Measurements from ENCODE around the gene TSPAN2.

The TSPAN2 gene

DNA sequence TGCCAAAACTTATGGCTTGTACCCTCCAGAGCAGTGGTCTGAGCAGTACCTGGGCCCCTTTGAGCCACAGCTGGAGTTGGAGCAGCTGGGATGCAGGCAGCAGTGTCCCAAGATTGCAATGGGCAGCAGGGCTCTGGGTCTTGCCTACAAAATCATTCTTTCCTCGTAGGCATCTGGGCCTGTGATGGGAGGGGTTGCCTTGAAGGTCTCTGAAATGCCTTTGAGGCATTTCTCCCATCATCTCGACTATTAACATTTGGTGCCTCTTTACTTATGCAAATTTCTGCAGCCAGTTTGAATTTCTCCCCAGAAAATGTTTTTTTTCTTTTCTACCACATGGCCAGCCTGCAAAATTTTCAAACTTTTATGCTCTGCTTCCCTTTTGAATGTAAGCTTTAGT lies 31.0 kb upstream of the TSPAN2 start:
- no peak for ATAC-seq
- H3K4me3 Mint-ChIP-seq: no peak overlapping the region
- peaks cover 23% of the 10 kb centered on the region for H3K9me3 Mint-ChIP-seq
- no peaks in the 10 kb centered on the region for H3K4me1 Mint-ChIP-seq
- no peak overlapping the region for H3K27ac Mint-ChIP-seq
- peaks cover 67% of the 10 kb centered on the region for H3K27me3 Mint-ChIP-seq
- peaks cover 7% of the 10 kb centered on the region for H3K36me3 Mint-ChIP-seq

DNA sequence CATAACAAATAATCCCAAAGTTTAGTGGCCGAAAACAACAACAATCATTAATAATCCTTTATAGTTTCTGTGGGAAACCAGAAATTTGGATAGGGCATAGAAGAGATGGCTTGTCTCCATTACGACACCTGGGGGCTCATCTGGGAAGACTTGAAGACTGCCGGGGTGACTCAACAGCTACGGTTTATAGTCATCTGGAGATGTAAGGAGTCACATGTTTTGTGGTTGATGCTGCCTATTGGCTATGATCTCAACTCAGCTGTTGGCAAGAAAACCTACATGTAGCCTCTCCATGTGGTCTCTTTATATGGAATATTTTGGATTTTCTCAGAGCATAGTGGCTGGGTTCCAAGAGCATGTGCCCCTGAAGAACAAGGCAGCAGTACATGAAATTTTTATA lies 29.3 kb upstream of the TSPAN2 start:
- H3K27me3 Mint-ChIP-seq: peaks cover 50% of the 10 kb centered on the region
- H3K27ac Mint-ChIP-seq: no peak overlapping the region
- ATAC-seq: no peak
- no peaks in the 10 kb centered on the region for H3K4me1 Mint-ChIP-seq
- H3K36me3 Mint-ChIP-seq: peaks cover 7% of the 10 kb centered on the region
- H3K4me3 Mint-ChIP-seq: no peak overlapping the region
- H3K9me3 Mint-ChIP-seq: peaks cover 15% of the 10 kb centered on the region

DNA sequence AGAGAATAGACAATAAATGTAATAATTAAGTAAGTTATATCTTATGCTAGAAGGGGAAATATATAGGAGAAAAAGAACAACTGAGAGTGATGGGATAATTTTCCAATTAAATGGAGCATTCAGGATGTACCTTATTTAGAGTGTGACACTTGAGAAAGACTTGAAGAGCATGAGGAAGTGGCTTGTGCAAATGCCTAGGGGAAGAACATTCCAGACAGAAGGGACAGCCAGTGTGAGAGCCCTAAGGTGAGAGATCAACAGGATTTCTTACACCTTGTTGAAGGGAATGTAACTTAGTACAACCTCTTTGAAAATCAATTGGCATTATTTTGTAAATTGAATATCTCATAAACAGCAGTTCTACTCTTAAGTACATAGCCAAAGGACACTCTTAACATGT lies 28.8 kb upstream of the TSPAN2 start:
- Mint-ChIP-seq H3K4me1 (no peaks in the 10 kb centered on the region), H3K27ac (no peak overlapping the region), H3K9me3 (peaks cover 15% of the 10 kb centered on the region), H3K27me3 (peaks cover 46% of the 10 kb centered on the region), H3K4me3 (no peak overlapping the region), H3K36me3 (peaks cover 7% of the 10 kb centered on the region)
- no peak for ATAC-seq

DNA sequence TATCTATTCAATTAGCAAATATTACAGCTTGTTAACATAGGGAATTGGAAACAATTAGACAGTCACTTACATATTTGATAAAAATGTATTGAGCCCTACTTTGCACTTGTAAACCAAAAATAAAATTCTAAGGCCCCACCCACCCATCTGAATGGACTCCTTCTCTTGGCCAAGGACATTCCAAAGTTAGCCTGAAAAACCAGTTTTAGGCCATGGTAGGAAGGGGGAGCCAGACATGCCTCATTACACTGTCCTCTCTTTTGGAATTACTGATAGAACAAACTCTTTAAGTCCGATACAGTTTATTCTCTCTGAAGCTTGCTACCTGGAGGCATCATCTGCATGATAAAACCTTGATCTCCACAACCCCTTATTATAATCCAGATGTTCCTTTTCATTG lies 28.0 kb upstream of the TSPAN2 start:
- H3K9me3 Mint-ChIP-seq: peaks cover 12% of the 10 kb centered on the region
- H3K27me3 Mint-ChIP-seq: peaks cover 41% of the 10 kb centered on the region

DNA sequence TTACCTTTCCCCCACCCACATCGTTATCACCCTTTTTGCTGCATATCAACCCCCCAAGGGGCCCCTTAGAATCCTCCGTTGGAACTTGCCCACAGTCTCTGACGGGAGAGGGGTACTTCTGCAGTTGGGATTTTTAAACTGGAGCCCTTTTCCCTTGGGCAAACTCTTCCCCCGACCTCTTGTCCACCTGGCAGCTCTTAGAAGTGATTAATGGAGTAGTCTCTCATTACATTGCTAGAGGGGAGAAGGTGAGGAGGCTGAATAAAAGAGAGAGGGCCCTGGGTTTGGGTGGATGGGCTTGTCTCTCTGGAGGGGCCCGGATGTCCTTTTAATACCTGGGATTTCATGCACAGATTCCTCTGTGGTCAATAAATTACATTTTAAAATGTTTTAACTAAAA lies 27.2 kb upstream of the TSPAN2 start:
- no peak for ATAC-seq
- Mint-ChIP-seq H3K4me3 (no peak overlapping the region), H3K27ac (no peak overlapping the region), H3K27me3 (peaks cover 33% of the 10 kb centered on the region), H3K4me1 (no peaks in the 10 kb centered on the region), H3K36me3 (no peaks in the 10 kb centered on the region), H3K9me3 (peaks cover 6% of the 10 kb centered on the region)

More for the DNA sequence above, 28.0 kb upstream of the TSPAN2 start:
- Mint-ChIP-seq H3K36me3 (peaks cover 7% of the 10 kb centered on the region), H3K4me1 (no peaks in the 10 kb centered on the region), H3K4me3 (no peak overlapping the region), H3K27ac (no peak overlapping the region)
- ATAC-seq: no peak

DNA sequence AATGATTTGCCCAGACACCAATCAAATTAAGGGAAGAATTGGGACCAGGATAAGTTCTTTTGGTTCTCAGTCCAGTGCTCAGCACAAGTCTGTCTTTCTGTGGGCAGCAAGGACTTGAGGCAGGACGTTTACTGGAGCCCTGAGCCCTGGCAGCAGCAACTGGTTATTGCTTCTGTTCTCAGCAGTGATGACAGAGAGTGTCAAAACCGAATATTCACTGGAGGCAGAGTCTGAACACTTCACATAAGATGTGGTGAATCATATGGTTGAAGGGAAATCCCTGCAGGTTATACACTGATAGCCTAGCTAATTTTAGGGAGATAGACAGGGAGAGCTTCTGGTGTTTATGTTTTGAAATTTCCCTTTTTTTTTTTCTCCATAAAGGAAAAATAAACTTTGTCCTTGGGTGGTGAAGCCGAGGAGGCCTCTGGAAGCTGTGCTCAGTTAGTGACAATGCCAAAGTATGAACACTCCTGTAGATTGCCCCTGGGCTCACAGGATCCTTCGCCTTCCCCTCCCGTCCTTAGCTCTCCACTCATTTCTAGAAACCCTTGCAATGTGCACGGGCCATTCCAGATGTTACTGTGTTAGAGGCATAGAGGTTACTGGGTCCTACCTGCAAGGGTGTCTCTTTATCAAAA lies 26.3 kb upstream of the TSPAN2 start:
- no peak overlapping the region for H3K27ac Mint-ChIP-seq
- peaks cover 28% of the 10 kb centered on the region for H3K27me3 Mint-ChIP-seq
- ATAC-seq: no peak
- no peaks in the 10 kb centered on the region for H3K36me3 Mint-ChIP-seq
- peaks cover 3% of the 10 kb centered on the region for H3K9me3 Mint-ChIP-seq
- H3K4me1 Mint-ChIP-seq: no peaks in the 10 kb centered on the region
- no peak overlapping the region for H3K4me3 Mint-ChIP-seq

DNA sequence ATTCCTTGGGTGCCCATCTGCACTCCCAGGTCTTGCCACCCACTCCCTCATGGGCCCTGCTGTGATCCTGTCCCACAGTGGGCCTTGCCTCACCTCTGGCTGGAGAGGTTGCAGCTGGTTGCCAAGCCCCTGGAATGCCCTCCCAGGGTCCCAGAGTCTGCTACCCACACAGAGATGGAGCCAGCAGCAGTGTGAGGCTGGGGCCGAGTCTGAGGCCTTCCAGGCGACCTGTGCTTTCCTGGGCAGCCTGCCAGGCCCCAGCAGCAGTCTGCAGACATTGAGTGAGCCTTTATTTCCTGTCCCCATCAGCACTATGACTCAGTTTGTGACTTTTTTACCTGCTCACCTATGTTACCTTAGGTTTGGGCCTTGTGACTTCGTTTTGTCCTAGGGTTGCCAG lies 25.0 kb upstream of the TSPAN2 start:
- Mint-ChIP-seq H3K4me3 (no peak overlapping the region), H3K36me3 (peaks cover 5% of the 10 kb centered on the region), H3K27me3 (peaks cover 22% of the 10 kb centered on the region), H3K4me1 (no peaks in the 10 kb centered on the region), H3K9me3 (peaks cover 4% of the 10 kb centered on the region), H3K27ac (no peak overlapping the region)
- no peak for ATAC-seq

DNA sequence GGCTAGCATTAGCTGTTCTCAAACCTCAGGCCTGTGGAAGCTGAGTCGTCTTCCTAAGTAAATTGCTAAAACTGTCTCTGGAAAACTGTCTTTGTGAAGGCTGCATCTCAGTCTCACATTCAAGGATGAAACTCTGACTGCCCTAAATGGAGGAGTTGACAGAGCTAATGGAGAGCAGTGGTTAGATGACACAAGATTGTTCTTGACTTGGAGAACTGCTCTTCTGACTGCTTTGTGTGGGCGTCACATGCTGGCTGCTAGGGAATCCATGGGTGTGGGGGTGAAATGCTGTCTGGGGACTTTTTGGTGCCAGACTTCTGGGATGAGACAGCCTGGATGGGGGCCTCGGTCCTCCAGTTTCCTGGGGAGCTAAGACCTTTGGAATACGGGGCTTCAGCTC lies 24.5 kb upstream of the TSPAN2 start:
- H3K36me3 Mint-ChIP-seq: peaks cover 5% of the 10 kb centered on the region
- H3K4me3 Mint-ChIP-seq: no peak overlapping the region
- H3K27ac Mint-ChIP-seq: no peak overlapping the region
- no peaks in the 10 kb centered on the region for H3K4me1 Mint-ChIP-seq
- ATAC-seq: no peak
- peaks cover 3% of the 10 kb centered on the region for H3K9me3 Mint-ChIP-seq
- peaks cover 16% of the 10 kb centered on the region for H3K27me3 Mint-ChIP-seq

DNA sequence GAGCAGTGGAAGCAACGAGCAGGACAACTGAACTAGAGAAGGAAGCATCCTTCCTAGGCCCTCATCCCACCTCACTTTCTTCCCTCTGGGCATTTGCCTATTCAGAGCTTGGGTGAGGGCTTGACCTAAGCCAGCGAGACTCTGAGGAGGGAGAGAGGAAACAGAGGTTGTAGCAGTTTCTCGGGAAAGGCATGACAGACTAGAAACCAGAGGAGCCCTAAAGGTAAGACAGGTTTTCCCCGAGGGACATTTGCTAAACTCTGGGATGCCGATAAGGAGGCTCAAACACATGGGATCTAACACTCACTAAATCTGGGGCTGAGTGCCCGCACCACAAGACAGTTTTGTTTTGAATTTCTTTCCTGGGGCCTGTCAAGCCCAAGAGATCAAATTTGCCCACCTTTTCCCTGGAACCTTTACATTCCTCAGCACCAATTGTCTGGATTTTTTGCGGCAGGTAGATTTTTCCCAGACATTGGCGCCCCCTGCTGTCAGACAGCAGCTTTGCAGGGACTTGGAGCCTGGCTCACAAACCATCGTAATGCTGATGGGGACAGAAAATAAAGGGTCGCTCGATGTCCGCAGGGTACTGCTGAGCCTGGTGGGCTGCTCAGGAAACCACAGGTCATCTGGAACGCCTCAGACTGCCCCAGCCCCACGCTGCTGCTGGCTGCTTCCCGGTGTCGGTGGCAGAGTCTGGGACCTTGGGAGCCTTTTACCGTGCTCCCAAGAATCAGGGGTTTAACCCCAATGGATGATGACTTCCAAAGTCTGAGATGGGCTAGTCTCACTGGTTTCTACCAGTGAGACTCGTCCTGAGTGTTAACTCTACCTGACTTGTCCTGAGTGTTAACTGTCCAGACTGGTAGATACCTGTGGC lies 23.4 kb upstream of the TSPAN2 start:
- ATAC-seq: no peak
- Mint-ChIP-seq H3K27ac (no peak overlapping the region), H3K36me3 (peaks cover 5% of the 10 kb centered on the region), H3K9me3 (peaks cover 3% of the 10 kb centered on the region), H3K27me3 (peaks cover 6% of the 10 kb centered on the region), H3K4me1 (no peaks in the 10 kb centered on the region), H3K4me3 (no peak overlapping the region)

DNA sequence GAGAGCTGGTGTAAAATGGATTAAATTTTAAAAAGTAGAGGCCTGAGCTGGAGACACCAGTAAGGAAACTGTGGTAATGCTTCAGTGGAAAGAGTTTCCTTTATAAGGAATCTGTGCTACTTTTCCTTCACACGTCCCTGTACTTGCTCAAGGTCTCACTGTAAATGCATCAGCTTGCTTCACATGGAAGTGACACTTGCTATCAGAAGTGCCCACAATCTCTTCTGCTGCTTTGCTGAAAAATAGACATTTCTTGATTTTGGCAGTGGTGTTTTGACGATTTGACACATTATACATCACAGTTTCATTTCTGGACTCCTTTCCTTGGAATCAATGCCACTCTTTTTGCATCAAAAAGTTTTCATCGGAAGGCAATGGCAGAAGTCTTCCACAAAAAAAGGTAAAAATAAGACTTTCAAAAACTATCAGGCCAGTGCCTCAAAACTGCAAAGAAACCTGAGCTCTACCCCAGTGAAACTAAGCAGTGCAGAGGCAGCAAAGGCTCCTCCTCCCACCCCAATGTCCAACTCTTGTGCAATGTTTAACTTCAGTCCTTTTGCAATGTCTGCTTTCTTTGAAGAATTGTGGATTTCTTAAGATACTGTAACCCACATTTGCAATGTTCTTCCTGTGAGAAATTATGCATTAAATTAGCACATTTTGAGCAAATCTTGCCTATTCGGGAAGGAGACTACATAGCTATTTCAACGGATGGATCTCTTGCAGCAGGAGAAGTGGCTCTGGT lies 18.4 kb upstream of the TSPAN2 start:
- Mint-ChIP-seq H3K27ac (no peak overlapping the region), H3K9me3 (peaks cover 3% of the 10 kb centered on the region)

DNA sequence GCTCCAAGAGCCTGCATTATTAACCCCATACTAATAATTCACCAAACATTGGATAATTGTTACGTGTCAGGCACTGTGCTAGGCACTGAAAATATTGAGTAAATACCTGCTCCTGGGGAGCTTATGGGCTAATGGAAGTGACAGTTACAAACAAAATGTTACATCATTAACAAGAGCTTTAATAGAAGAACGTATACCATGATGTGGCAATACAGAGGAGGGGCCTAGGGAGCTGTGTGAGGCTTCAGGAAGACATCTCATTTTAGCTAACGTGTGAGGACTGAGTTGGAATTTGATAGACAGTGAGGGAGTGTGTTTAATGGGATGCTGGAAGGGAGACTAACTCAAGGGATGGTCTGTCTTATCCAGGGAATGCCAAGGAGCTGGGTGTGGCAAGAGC lies 16.5 kb upstream of the TSPAN2 start:
- Mint-ChIP-seq H3K4me3 (no peak overlapping the region), H3K4me1 (no peaks in the 10 kb centered on the region), H3K36me3 (peaks cover 5% of the 10 kb centered on the region), H3K27me3 (no peaks in the 10 kb centered on the region), H3K27ac (no peak overlapping the region), H3K9me3 (peaks cover 3% of the 10 kb centered on the region)
- no peak for ATAC-seq

More for the DNA sequence above, 18.4 kb upstream of the TSPAN2 start:
- Mint-ChIP-seq H3K4me1 (no peaks in the 10 kb centered on the region), H3K27me3 (no peaks in the 10 kb centered on the region), H3K4me3 (no peak overlapping the region), H3K36me3 (peaks cover 5% of the 10 kb centered on the region)
- no peak for ATAC-seq

DNA sequence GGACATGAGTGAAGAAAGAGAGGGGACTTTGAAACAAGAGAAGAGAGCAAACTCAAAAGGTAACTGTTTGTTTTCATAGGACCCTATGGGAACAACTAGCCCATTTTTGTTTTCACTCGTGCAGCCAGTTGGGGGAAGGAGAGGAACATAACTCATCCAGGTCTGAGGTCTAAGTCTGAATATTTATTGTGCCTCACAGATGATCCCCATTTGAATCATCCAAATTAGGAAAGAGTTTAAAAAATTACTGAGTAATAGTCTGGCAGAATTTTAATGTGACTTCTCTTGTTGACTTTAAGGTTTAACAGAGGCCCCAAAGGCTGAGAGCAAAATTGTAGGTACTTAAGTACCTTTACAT lies 10.4 kb upstream of the TSPAN2 start:
- Mint-ChIP-seq H3K27ac (peak overlapping the region; percentile 97), H3K4me1 (peaks cover 26% of the 10 kb centered on the region), H3K36me3 (no peaks in the 10 kb centered on the region), H3K27me3 (no peaks in the 10 kb centered on the region), H3K4me3 (peak overlapping the region; percentile 94), H3K9me3 (no peaks in the 10 kb centered on the region)
- peak; percentile 22 for ATAC-seq

DNA sequence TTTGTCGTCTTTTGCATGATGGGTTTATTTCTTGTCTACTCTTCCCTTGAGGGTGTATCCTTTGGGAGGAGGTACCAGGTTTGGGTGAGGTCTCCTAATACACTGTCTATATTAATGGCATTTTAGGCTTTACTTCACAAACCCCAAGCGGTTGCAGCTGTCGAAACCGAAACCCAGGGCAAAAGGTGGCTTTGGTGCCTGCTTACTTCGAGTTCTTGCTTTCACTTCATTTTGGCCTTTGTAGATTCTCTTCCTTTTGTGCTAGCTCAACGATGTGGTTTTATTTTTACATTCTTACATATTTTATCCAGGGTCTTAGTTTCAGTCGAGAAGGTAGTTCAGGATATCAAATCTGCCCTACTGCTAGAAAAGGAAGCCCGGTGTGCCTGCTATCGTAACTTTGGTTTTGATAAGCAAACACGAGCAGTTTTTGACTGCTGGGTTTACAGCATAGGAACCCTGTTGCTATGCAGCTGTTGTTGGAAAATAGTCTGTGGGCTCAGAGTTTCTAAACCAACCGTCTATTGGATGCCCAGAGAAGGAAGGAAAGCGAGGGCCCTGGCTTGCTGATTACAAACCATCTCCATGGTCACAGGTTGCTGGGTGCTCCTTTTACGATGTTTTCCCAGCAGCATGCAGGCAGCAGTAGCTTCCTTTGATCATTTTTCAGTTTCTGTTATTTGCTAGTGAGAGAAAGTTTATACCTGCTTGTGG lies 9.8 kb upstream of the TSPAN2 start:
- peaks cover 26% of the 10 kb centered on the region for H3K4me1 Mint-ChIP-seq

DNA sequence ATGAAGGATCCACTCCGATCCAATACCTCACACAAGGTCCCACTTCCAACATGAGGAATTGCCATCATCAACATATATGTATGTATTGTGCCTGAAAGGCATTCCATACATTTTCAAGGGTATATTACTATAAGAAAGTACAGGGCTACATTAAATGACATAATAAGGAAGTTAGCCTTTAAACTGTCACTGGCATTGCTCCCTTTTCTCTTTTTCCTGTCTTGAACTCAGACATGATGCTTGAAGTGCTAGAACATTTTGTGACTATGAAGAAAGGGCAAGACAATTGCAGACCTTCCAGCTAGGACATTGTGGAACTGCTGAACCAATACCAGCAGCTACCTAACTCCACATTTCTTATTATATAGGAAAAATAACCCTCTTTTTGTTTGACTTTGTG lies 2.9 kb upstream of the TSPAN2 start:
- Mint-ChIP-seq H3K27ac (no peak overlapping the region), H3K4me1 (peaks cover 17% of the 10 kb centered on the region), H3K27me3 (no peaks in the 10 kb centered on the region), H3K9me3 (no peaks in the 10 kb centered on the region), H3K36me3 (no peaks in the 10 kb centered on the region), H3K4me3 (no peak overlapping the region)
- no peak for ATAC-seq

More for the DNA sequence above, 9.8 kb upstream of the TSPAN2 start:
- Mint-ChIP-seq H3K36me3 (no peaks in the 10 kb centered on the region), H3K9me3 (no peaks in the 10 kb centered on the region), H3K27me3 (no peaks in the 10 kb centered on the region), H3K27ac (peak overlapping the region; percentile 97), H3K4me3 (peak overlapping the region; percentile 94)
- peak; percentile 97 for ATAC-seq

DNA sequence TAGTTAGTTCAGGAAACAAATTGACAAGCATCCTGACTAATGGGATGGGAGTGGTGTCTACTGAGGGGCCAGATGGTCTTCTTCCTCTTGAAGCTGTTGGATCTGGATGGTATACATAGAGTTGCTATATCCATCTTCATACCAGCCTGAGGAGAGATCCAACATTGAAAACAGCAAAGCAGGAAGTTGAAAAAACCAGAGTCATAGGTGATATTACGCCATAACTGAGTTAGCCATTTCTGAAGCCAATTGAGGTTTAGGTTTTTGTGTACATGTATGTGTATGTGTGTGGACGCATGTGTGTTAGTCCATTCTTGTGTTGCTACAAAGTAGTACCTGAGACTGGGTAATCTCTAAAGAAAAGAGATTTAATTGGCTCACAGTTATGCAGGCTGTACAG lies 2.3 kb upstream of the TSPAN2 start:
- Mint-ChIP-seq H3K4me3 (no peak overlapping the region), H3K36me3 (no peaks in the 10 kb centered on the region), H3K27ac (no peak overlapping the region), H3K27me3 (no peaks in the 10 kb centered on the region), H3K9me3 (no peaks in the 10 kb centered on the region), H3K4me1 (peaks cover 17% of the 10 kb centered on the region)
- no peak for ATAC-seq
